AG09309 (cell line): ENCODE measurements around the gene MRFAP1.

Experiments
- DNase-seq: peaks from one replicate; pipeline ENCODE4 v3.0.0-alpha.2; 2010; ENCODE audit warnings: low read depth
- H3K4me3 ChIP-seq: 2 replicates; pipeline ENCODE4 v1.5.1; 2011; ENCODE audit warnings: mild to moderate bottlenecking, low read depth, low read length, moderate library complexity; ENCODE audit not compliant: control insufficient read depth
- CTCF ChIP-seq: IDR thresholded peaks from 2 replicates; pipeline ENCODE4 v1.5.1; 2011; ENCODE audit warnings: mild to moderate bottlenecking, low read depth, low read length, inconsistent platforms; ENCODE audit not compliant: insufficient read depth, control insufficient read depth; ENCODE audit errors: missing control alignments

MRFAP1 gene

GRCh38 chr4:6657242-6658208 lies 17.0 kb downstream of the MRFAP1 start:
- no peak for DNase-seq
- H3K4me3 ChIP-seq = no peak overlapping the region
- no peak for TF ChIP-seq CTCF

- no peak for TF ChIP-seq CTCF
- no peak overlapping the region for H3K4me3 ChIP-seq
- no peak for DNase-seq
These were observed 17.7 kb downstream of the MRFAP1 start for GRCh38 chr4:6658209-6658595.

- DNase-seq = no peak
- TF ChIP-seq CTCF = no peak
- H3K4me3 ChIP-seq = peak overlapping the region; percentile 23
These were observed 18.2 kb downstream of the MRFAP1 start for GRCh38 chr4:6658597-6659075.

- TF ChIP-seq CTCF = no peak
- no peak overlapping the region for H3K4me3 ChIP-seq
- no peak for DNase-seq
These were observed 19.4 kb downstream of the MRFAP1 start for GRCh38 chr4:6659897-6660296.

GRCh38 chr4:6660430-6660829 lies 19.9 kb downstream of the MRFAP1 start:
- TF ChIP-seq CTCF = no peak
- DNase-seq = no peak
- no peak overlapping the region for H3K4me3 ChIP-seq

GRCh38 chr4:6662591-6662990 lies 22.1 kb downstream of the MRFAP1 start:
- DNase-seq = no peak
- no peak for TF ChIP-seq CTCF
- H3K4me3 ChIP-seq = no peak overlapping the region
